ENCODE results near the gene POGLUT3.

GRCh38 chr11:108538022-108538424 lies 39.8 kb upstream of the POGLUT3 start:
- TF ChIP-seq, protein P1, sequence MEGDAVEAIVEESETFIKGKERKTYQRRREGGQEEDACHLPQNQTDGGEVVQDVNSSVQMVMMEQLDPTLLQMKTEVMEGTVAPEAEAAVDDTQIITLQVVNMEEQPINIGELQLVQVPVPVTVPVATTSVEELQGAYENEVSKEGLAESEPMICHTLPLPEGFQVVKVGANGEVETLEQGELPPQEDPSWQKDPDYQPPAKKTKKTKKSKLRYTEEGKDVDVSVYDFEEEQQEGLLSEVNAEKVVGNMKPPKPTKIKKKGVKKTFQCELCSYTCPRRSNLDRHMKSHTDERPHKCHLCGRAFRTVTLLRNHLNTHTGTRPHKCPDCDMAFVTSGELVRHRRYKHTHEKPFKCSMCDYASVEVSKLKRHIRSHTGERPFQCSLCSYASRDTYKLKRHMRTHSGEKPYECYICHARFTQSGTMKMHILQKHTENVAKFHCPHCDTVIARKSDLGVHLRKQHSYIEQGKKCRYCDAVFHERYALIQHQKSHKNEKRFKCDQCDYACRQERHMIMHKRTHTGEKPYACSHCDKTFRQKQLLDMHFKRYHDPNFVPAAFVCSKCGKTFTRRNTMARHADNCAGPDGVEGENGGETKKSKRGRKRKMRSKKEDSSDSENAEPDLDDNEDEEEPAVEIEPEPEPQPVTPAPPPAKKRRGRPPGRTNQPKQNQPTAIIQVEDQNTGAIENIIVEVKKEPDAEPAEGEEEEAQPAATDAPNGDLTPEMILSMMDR (conservative IDR thresholded peaks at IDR 0.05; ENCODE audit: low read length) = no peak
- TF ChIP-seq EZH2phosphoT487 (IDR thresholded peaks at IDR 0.05; ENCODE audit: borderline replicate concordance) = no peak
